IMR-90 (cell line): Measurements from ENCODE around the gene S100A8. TPM values are rescaled to one million over a fixed set of nuclear protein-coding genes. Genes with fewer than 3 reads are reported as not detected.

ENCODE experiments used
- ATAC-seq: fragments of 200-7000 bp; cut with Tn5 transposase; 2 replicates; pipeline ENCODE4 v1.9.1; 2020; ENCODE audit warnings: low read depth, mild to moderate bottlenecking, moderate library complexity
- BruUV-seq: library from RNA; stranded (reverse); fragments of 400-500 nt; replicated peaks from 2 replicates; lab custom pipeline; 2021; lab: Mats Ljungman, UMichigan
- CTCF ChIA-PET: fragments of 300-600 bp; formaldehyde crosslinking; extraction: SDS; loops from one replicate; lab custom pipeline; 2021; ENCODE audit warnings: antibody characterized with exemption; lab: Yijun Ruan, JAX
- POLR2A ChIA-PET: fragments of 300-600 bp; sonication (Branson Sonifier 250); formaldehyde crosslinking; loops from one replicate; lab custom pipeline; 2022; ENCODE audit warnings: antibody characterized with exemption; ENCODE audit not compliant: unreplicated experiment; lab: Charles Lee
- DNase-seq: peaks from one replicate; pipeline ENCODE4 v3.0.0; 2013
- H2AFZ ChIP-seq: replicated peaks from 2 replicates; pipeline ENCODE3; 2013; ENCODE audit warnings: low read length, mild to moderate bottlenecking; ENCODE audit not compliant: poor library complexity
- H2AK5ac ChIP-seq: 2 replicates; pipeline ENCODE4 v1.6.1; 2013; ENCODE audit warnings: low read depth, low read length, inconsistent platforms
- H2AK9ac ChIP-seq: replicated peaks from 2 replicates; pipeline ENCODE3; 2013; ENCODE audit warnings: mild to moderate bottlenecking, low read depth, low read length, moderate library complexity; ENCODE audit not compliant: poor library complexity
- H2BK120ac ChIP-seq: 2 replicates; pipeline ENCODE4 v1.6.1; 2013; ENCODE audit warnings: low read depth, low read length, inconsistent platforms
- H2BK15ac ChIP-seq: 3 replicates; pipeline ENCODE4 v1.6.1; 2013; ENCODE audit warnings: low read depth, low read length, inconsistent platforms
- H2BK20ac ChIP-seq: 2 replicates; pipeline ENCODE4 v1.6.1; 2013; ENCODE audit warnings: low read depth, mild to moderate bottlenecking, inconsistent platforms, low read length, moderate library complexity
- H2BK5ac ChIP-seq: 2 replicates; pipeline ENCODE4 v1.6.1; 2013; ENCODE audit warnings: mild to moderate bottlenecking, low read depth, low read length, inconsistent platforms; ENCODE audit not compliant: poor library complexity, severe bottlenecking
- H3K14ac ChIP-seq: replicated peaks from 2 replicates; pipeline ENCODE4 v1.6.1; 2013; ENCODE audit warnings: low read depth, low read length, inconsistent platforms
- H3K18ac ChIP-seq: 2 replicates; pipeline ENCODE4 v1.6.1; 2013; ENCODE audit warnings: low read depth, low read length, control low read depth
- H3K23ac ChIP-seq: 2 replicates; pipeline ENCODE4 v1.6.1; 2013; ENCODE audit warnings: low read depth, low read length, inconsistent platforms
- H3K27ac ChIP-seq: 2 replicates; pipeline ENCODE4 v1.5.1; 2013; ENCODE audit warnings: mild to moderate bottlenecking, control low read depth, low read length; ENCODE audit not compliant: insufficient read depth
- H3K27me3 ChIP-seq: 2 replicates; pipeline ENCODE4 v1.6.1; 2013; ENCODE audit warnings: low read length; ENCODE audit not compliant: control insufficient read depth, insufficient read depth
- H3K36me3 ChIP-seq: 2 replicates; pipeline ENCODE4 v1.6.1; 2013; ENCODE audit warnings: low read length, mixed read lengths; ENCODE audit not compliant: control insufficient read depth, insufficient read depth
- H3K4ac ChIP-seq: 2 replicates; pipeline ENCODE4 v1.6.1; 2013; ENCODE audit warnings: low read depth, low read length, inconsistent platforms
- H3K4me1 ChIP-seq: 2 replicates; pipeline ENCODE4 v1.6.1; 2013; ENCODE audit warnings: low read length, mixed read lengths; ENCODE audit not compliant: control insufficient read depth, insufficient read depth
- H3K4me2 ChIP-seq: 2 replicates; pipeline ENCODE4 v1.6.1; 2013; ENCODE audit warnings: low read depth, mild to moderate bottlenecking, control low read depth, low read length, moderate library complexity
- H3K4me3 ChIP-seq: 2 replicates; pipeline ENCODE4 v1.5.1; 2013; ENCODE audit warnings: low read depth, mild to moderate bottlenecking, control low read depth, low read length, moderate library complexity; ENCODE audit not compliant: insufficient read depth
- H3K56ac ChIP-seq: 2 replicates; pipeline ENCODE4 v1.6.1; 2013; ENCODE audit warnings: low read length, inconsistent platforms; ENCODE audit not compliant: insufficient read depth; ENCODE audit errors: extremely low read depth
- H3K79me1 ChIP-seq, 2 experiments: 2 replicates each; pipeline ENCODE4 v1.6.1; 2013; ENCODE audit warnings: low read length in 2 of 2, inconsistent platforms in 1 of 2, low read depth in 1 of 2
- H3K9ac ChIP-seq: 2 replicates; pipeline ENCODE4 v1.6.1; 2013; ENCODE audit warnings: low read depth, low read length, control low read depth
- H3K9me1 ChIP-seq: 2 replicates; pipeline ENCODE4 v1.6.1; 2013; ENCODE audit warnings: low read length, inconsistent platforms; ENCODE audit not compliant: insufficient read depth
- H3K9me3 ChIP-seq: 2 replicates; pipeline ENCODE4 v1.6.1; 2013; ENCODE audit warnings: low read length; ENCODE audit not compliant: control insufficient read depth, insufficient read depth
- H4K20me1 ChIP-seq: 2 replicates; pipeline ENCODE4 v1.6.1; 2013; ENCODE audit warnings: low read length, inconsistent platforms; ENCODE audit not compliant: insufficient read depth
- H4K5ac ChIP-seq: 2 replicates; pipeline ENCODE4 v1.6.1; 2013; ENCODE audit warnings: mild to moderate bottlenecking, low read depth, low read length, control low read depth
- H4K8ac ChIP-seq, 2 experiments: 2 replicates each; pipeline ENCODE4 v1.6.1; 2013; ENCODE audit warnings: low read depth in 2 of 2, low read length in 2 of 2, control low read depth in 1 of 2, inconsistent platforms in 1 of 2
- H4K91ac ChIP-seq: 2 replicates; pipeline ENCODE4 v1.6.1; 2013; ENCODE audit warnings: low read depth, low read length, inconsistent platforms; ENCODE audit not compliant: insufficient read depth
- CEBPB ChIP-seq: IDR thresholded peaks from 2 replicates; pipeline ENCODE4 v1.6.1; 2012; ENCODE audit warnings: low read depth, low read length, improper control_type of control experiment
- CTCF ChIP-seq: conservative IDR thresholded peaks from 2 replicates; pipeline ENCODE4 v1.5.1; 2012; ENCODE audit warnings: mild to moderate bottlenecking, low read depth, low read length, improper control_type of control experiment
- USF2 ChIP-seq: fragments of 150-350 bp; IDR thresholded peaks from 2 replicates; pipeline ENCODE4 v1.6.1; 2017; ENCODE audit warnings: mild to moderate bottlenecking, antibody characterized with exemption, low read length, low read depth
- WGBS, 2 experiments: methylation state at CpG; one replicate each; pipeline versions ENCODE4 v1.1.5 to v1.1.7; 2013; ENCODE audit warnings: missing lambda C conversion rate in 2 of 2; ENCODE audit not compliant: insufficient read length in 1 of 2; ENCODE audit errors: extremely low coverage in 2 of 2; 5-methylcytosine and 5-hydroxymethylcytosine counted together
- dilution Hi-C: fragments of 300-500 bp; cut with HindIII; formaldehyde crosslinking; loops from one replicate; pipeline ENCODE4 v1.14.3; 2018; ENCODE audit warnings: low sequenced_read_pairs; ENCODE audit not compliant: unreplicated experiment
- in situ Hi-C: fragments of 300-500 bp; cut with MboI; formaldehyde crosslinking; loops from 3 replicates; pipeline ENCODE4 v1.14.3; 2019; ENCODE audit warnings: low sequenced_read_pairs, inconsistent platforms, mixed read lengths
- intact Hi-C: fragments of 100-400 bp; cut with micrococcal nuclease; formaldehyde crosslinking; loops from 2 replicates; pipeline ENCODE4 v1.10.0; 2022
- polyA plus RNA-seq, 3 experiments: library from polyadenylated mRNA; depleted of rRNA; stranded (reverse); fragments of >200 nt; gene quantifications; 2 replicates each; pipeline ENCODE4 v1.2.3, GENCODE V29; 2012; ENCODE audit warnings: low replicate concordance in 1 of 3
- total RNA-seq: library from RNA; depleted of rRNA; stranded (reverse); fragments of >200 nt; gene quantifications from 2 replicates; pipeline ENCODE4 v1.2.3, GENCODE V29; 2012

S100A8 gene
- total and polyA plus RNA-seq, 2 of the 4 experiments (the other 2 are of a cell fraction), result not detected

GRCh38 chr1:153404768-153405167, 13.9 kb upstream of the S100A8 start:
- no peak overlapping the region for H4K5ac ChIP-seq
- WGBS, 2 experiments, result 30% methylated on average over 2 of the region's 15 CpGs; no CpG with 5 or more reads in 1 of the 2 experiments
- no peak overlapping the region for H2BK5ac ChIP-seq
- no peak overlapping the region for H3K9ac ChIP-seq
- dilution Hi-C loops, result no loop called here
- no peak overlapping the region for H3K4ac ChIP-seq
- DNase-seq (no peak), ATAC-seq (no peak)
- H2AK5ac ChIP-seq, result no peak overlapping the region
- H4K91ac ChIP-seq, result no peak overlapping the region
- CTCF ChIA-PET, result interaction anchor here (0.6 kb wide), 1 partner anchor 68 kb away, joined by 3 read pairs; no protein-coding TSS in a partner anchor
- no peaks in the 10 kb centered on the region for H3K9me3 ChIP-seq
- H2BK15ac ChIP-seq, result no peak overlapping the region
- POLR2A ChIA-PET, result no interaction called here
- no peak overlapping the region for H2BK20ac ChIP-seq
- no peaks in the 10 kb centered on the region for H3K79me1 ChIP-seq
- H3K18ac ChIP-seq, result no peak overlapping the region
- no peaks in the 10 kb centered on the region for H4K20me1 ChIP-seq
- in situ Hi-C loops, result no loop called here
- no peak overlapping the region for H2AFZ ChIP-seq
- H3K27me3 ChIP-seq, result peaks cover 4% of the 10 kb centered on the region; the same call in 1 of the 2 replicates
- H3K56ac ChIP-seq, result no peak overlapping the region
- H3K36me3 ChIP-seq, result no peaks in the 10 kb centered on the region
- no peak overlapping the region for H3K23ac ChIP-seq
- no peak overlapping the region for H4K8ac ChIP-seq
- H2BK120ac ChIP-seq, result no peak overlapping the region
- no peak overlapping the region for H3K27ac ChIP-seq
- H3K14ac ChIP-seq, result no peak overlapping the region
- H3K9me1 ChIP-seq, result no peaks in the 10 kb centered on the region
- intact Hi-C loops, result no loop called here
- no TSS peak for BruUV-seq
- TF ChIP-seq USF2 (0 out of 2 replicates have a peak, but pooled peaks have one; percentile 5), CTCF (peak; percentile 17; the same call in 1 of the 2 replicates), CEBPB (no peak)
- no peak overlapping the region for H2AK9ac ChIP-seq
- no peaks in the 10 kb centered on the region for H3K4me1 ChIP-seq
- no peak overlapping the region for H3K4me2 ChIP-seq
- no peak overlapping the region for H3K4me3 ChIP-seq
